OCI-LY1 (cell line): ENCODE measurements around the gene SPNS2.

ENCODE experiments used
- H2AFZ ChIP-seq: fragments of 200-600 bp; sonication (generic), shearing (Covaris generic); 2 replicates; pipeline ENCODE4 v1.6.0; 2014; ENCODE audit warnings: antibody characterized with exemption, mild to moderate bottlenecking, low read length
- H3F3A ChIP-seq: fragments of 200-600 bp; sonication (generic), shearing (Covaris generic); 2 replicates; pipeline ENCODE4 v1.6.0; 2014; ENCODE audit warnings: mild to moderate bottlenecking, antibody characterized with exemption, low read length, moderate library complexity; ENCODE audit not compliant: insufficient read depth
- H3K27ac ChIP-seq: fragments of 200-600 bp; sonication (generic); 2 replicates; pipeline ENCODE4 v1.5.1; 2014; ENCODE audit warnings: low read length, mixed run types, mild to moderate bottlenecking, low read depth; ENCODE audit not compliant: poor library complexity, severe bottlenecking
- H3K27me3 ChIP-seq: fragments of 200-600 bp; sonication (generic); 2 replicates; pipeline ENCODE4 v1.6.0; 2014; ENCODE audit warnings: antibody characterized with exemption, mild to moderate bottlenecking, low read length, moderate library complexity; ENCODE audit not compliant: insufficient read depth
- H3K36me3 ChIP-seq: fragments of 200-600 bp; sonication (generic); 2 replicates; pipeline ENCODE4 v1.6.1; 2014; ENCODE audit warnings: mild to moderate bottlenecking, antibody characterized with exemption, low read length, moderate library complexity, mixed read lengths; ENCODE audit not compliant: insufficient read depth
- H3K4me1 ChIP-seq: fragments of 200-600 bp; sonication (generic); 2 replicates; pipeline ENCODE4 v1.5.1; 2014; ENCODE audit warnings: mild to moderate bottlenecking, low read length, moderate library complexity; ENCODE audit not compliant: insufficient read depth, severe bottlenecking
- H3K4me2 ChIP-seq: fragments of 200-600 bp; sonication (generic), shearing (Covaris generic); 2 replicates; pipeline ENCODE4 v1.6.1; 2014; ENCODE audit warnings: low read length
- H3K4me3 ChIP-seq: fragments of 200-600 bp; sonication (generic); 2 replicates; pipeline ENCODE4 v1.5.1; 2014; ENCODE audit warnings: low read length, low read depth, mild to moderate bottlenecking, mixed read lengths; ENCODE audit not compliant: poor library complexity, severe bottlenecking
- H3K79me2 ChIP-seq: fragments of 200-600 bp; shearing (Covaris generic); 2 replicates; pipeline ENCODE4 v1.6.1; 2016; ENCODE audit warnings: mixed run types, low read length, mixed read lengths; ENCODE audit not compliant: insufficient read depth
- H3K9ac ChIP-seq: fragments of 200-600 bp; sonication (generic), shearing (Covaris generic); 2 replicates; pipeline ENCODE4 v1.6.1; 2014; ENCODE audit warnings: mild to moderate bottlenecking, low read length, mixed read lengths
- H3K9me2 ChIP-seq: fragments of 200-600 bp; sonication (generic), shearing (Covaris generic); 2 replicates; pipeline ENCODE4 v1.6.1; 2014; ENCODE audit warnings: low read depth, mild to moderate bottlenecking, low read length, mixed read lengths
- H3K9me3 ChIP-seq: fragments of 200-600 bp; shearing (Covaris generic); 2 replicates; pipeline ENCODE4 v1.6.1; 2014; ENCODE audit warnings: low read length, mixed read lengths
- H4K20me1 ChIP-seq: fragments of 200-600 bp; sonication (generic), shearing (Covaris generic); 2 replicates; pipeline ENCODE4 v1.6.0; 2016; ENCODE audit warnings: mild to moderate bottlenecking, low read length; ENCODE audit not compliant: insufficient read depth
- EZH2 ChIP-seq: fragments of 200-600 bp; sonication (generic), shearing (Covaris generic); IDR thresholded peaks from 2 replicates; pipeline ENCODE4 v1.8.0; 2017; ENCODE audit warnings: borderline replicate concordance, mixed run types, mild to moderate bottlenecking, antibody characterized with exemption, low read length, moderate library complexity, mixed read lengths
- TF ChIP-seq, protein P1 (sequence below): fragments of 200-600 bp; sonication (generic), shearing (Covaris generic); IDR thresholded peaks from 2 replicates; pipeline ENCODE4 v1.5.1; 2017; ENCODE audit warnings: mild to moderate bottlenecking, antibody characterized with exemption, low read length, moderate library complexity, mixed read lengths

SPNS2 gene

DNA sequence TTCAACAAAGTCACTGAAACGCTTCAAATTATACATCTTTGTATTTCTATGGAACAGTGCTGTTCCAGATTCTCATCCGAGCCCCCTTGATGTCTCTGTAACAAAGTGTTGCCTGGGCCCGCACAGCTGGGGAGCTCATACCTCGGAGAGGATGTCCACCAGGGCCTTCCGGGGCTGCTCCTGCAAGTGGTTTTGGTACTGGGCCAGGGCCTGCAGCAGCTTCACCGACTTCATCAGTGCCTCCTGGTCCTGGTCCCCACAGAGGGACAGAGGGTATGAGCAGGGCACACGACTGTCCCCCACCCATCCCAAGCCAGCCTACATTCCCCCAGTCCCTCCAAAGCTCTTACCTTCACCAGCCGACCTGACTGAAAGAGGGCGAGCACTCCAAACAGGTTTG is 55.0 kb downstream of the SPNS2 start:
- Histone ChIP-seq H3K27me3 (no peaks in the 10 kb centered on the region), H3K4me3 (peak overlapping the region; percentile 96), H3K79me2 (peaks cover 18% of the 10 kb centered on the region), H3K36me3 (peaks cover 52% of the 10 kb centered on the region), H3K4me2 (peak overlapping the region; percentile 70), H4K20me1 (no peaks in the 10 kb centered on the region), H2AFZ (no peak overlapping the region), H3K9ac (peak overlapping the region; percentile 93), H3K9me2 (no peaks in the 10 kb centered on the region), H3K4me1 (peaks cover 25% of the 10 kb centered on the region), H3F3A (no peaks in the 10 kb centered on the region), H3K27ac (no peak overlapping the region), H3K9me3 (no peaks in the 10 kb centered on the region)
- TF ChIP-seq, protein P1, sequence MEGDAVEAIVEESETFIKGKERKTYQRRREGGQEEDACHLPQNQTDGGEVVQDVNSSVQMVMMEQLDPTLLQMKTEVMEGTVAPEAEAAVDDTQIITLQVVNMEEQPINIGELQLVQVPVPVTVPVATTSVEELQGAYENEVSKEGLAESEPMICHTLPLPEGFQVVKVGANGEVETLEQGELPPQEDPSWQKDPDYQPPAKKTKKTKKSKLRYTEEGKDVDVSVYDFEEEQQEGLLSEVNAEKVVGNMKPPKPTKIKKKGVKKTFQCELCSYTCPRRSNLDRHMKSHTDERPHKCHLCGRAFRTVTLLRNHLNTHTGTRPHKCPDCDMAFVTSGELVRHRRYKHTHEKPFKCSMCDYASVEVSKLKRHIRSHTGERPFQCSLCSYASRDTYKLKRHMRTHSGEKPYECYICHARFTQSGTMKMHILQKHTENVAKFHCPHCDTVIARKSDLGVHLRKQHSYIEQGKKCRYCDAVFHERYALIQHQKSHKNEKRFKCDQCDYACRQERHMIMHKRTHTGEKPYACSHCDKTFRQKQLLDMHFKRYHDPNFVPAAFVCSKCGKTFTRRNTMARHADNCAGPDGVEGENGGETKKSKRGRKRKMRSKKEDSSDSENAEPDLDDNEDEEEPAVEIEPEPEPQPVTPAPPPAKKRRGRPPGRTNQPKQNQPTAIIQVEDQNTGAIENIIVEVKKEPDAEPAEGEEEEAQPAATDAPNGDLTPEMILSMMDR, result no peak
- no peak for TF ChIP-seq EZH2

DNA sequence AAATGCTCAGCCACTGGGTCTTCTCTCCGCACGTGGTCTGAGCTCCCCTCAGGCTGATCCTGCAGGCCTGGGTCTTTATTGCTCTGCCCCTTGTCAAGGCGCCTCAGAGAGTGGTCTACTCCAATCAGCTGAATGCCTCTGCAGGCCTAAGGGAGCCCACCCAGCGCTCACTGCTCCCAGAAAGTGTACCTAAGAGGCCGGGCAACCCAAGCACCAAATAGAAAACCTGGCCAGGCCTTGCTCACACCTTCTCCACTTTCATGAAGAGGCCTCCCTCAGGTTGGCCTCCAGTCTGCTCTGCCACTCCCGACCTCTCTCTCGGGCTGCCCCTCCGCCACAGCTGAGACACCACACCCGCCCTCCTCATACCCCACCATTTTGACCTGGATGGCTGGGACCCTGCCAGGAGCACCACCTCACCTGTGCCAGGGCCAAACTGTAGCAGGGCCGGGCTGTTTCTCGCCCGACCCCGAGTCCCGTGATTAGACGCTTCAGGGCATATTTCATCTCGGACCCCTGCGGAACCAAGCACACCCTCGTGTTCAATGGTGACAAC is 55.8 kb downstream of the SPNS2 start:
- Histone ChIP-seq H3K9me2 (no peaks in the 10 kb centered on the region), H2AFZ (no peak overlapping the region), H3K27ac (peak overlapping the region; percentile 28), H3K9me3 (no peaks in the 10 kb centered on the region), H3K4me2 (peak overlapping the region; percentile 70), H3K9ac (peak overlapping the region; percentile 93), H4K20me1 (no peaks in the 10 kb centered on the region), H3F3A (no peaks in the 10 kb centered on the region), H3K36me3 (peaks cover 44% of the 10 kb centered on the region), H3K27me3 (no peaks in the 10 kb centered on the region), H3K79me2 (peaks cover 18% of the 10 kb centered on the region), H3K4me3 (peak overlapping the region; percentile 96), H3K4me1 (peaks cover 25% of the 10 kb centered on the region)
- no peak for TF ChIP-seq EZH2
- TF ChIP-seq, protein P1, result no peak

DNA sequence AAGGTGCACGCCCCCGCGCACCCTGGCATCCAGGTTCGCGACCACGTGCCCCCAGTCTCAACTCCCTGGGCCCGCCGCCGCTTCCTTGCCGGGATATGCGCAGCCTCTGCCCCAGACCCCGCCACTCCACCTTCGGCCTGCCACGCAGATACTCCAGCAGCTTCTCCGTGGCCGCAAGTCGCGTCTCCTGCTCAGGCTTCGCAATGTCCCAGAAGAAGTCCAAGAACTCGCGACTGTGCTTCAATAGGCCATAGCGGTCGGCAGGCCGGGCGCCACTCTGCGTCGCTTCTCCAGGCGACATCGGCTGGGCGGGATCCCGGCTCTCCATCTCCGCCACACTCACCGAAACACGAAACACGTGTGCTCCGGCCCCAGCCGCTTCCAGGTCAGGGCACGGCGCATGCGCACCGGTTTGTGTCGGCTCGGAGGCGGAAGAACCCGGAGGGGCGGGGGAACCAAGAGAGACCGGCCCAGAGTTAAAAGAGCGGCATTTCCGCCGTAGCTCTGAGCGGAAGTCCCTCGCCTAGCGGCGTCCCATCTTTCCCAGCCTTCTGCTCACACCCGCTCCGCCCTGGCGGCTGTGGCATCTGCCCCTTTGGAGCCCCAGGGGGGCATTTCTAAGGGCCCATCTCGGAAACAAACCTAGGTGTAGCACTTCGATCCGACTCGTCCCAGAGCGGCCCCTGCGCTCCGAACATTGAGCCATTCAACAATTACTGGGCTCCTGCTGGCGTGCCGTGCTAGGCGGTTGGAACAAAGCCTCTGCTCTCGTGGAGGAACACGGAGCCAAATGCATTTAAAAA is 56.5 kb downstream of the SPNS2 start, which contains the start of gene MYBBP1A:
TSS of gene MYBBP1A (minus strand) at position 388 of the 803 bp plus-strand sequence. CDS start at position 328, 60 bp downstream.
- peaks cover 25% of the 10 kb centered on the region for H3K4me1 ChIP-seq
- peak within 1 kb of the TSS; percentile 93 for H3K9ac ChIP-seq
- H3K4me3 ChIP-seq, result peak within 1 kb of the TSS; percentile 96
- H3K9me2 ChIP-seq, result no peaks in the 10 kb centered on the region
- peak within 1 kb of the TSS; percentile 70 for H3K4me2 ChIP-seq
- H3K9me3 ChIP-seq, result no peaks in the 10 kb centered on the region
- H3K36me3 ChIP-seq, result peaks cover 37% of the 10 kb centered on the region
- no peaks in the 10 kb centered on the region for H3K27me3 ChIP-seq
- peak within 1 kb of the TSS; percentile 8; the same call in 1 of the 2 replicates for H2AFZ ChIP-seq
- no peaks in the 10 kb centered on the region for H3F3A ChIP-seq
- H4K20me1 ChIP-seq, result no peaks in the 10 kb centered on the region
- TF ChIP-seq EZH2, result no peak
- TF ChIP-seq, protein P1, result peak; percentile 15; the same call in 1 of the 2 replicates
- peak within 1 kb of the TSS; percentile 28 for H3K27ac ChIP-seq
- H3K79me2 ChIP-seq, result peaks cover 18% of the 10 kb centered on the region
